Measurements from ENCODE around the gene TMCC3. TPM values are rescaled to one million over a fixed set of nuclear protein-coding genes. Genes with fewer than 3 reads are reported as not detected.

The TMCC3 gene
- polyA plus RNA-seq, 1 donor from 2014 or later = 1.9 TPM

GRCh38 chr12:94561943-94562411 lies 88.4 kb downstream of the TMCC3 start:
- no peak overlapping the region for H2AFZ ChIP-seq (ENCODE audit: low read depth, low read length)
- no peak overlapping the region for H3K9ac ChIP-seq (ENCODE audit: low read length)
- no peak overlapping the region for H3K27ac ChIP-seq (ENCODE audit: low read length)
- no peaks in the 10 kb centered on the region for H3K9me3 ChIP-seq (ENCODE audit: low read length)
- no peak overlapping the region for H3K4me2 ChIP-seq (ENCODE audit: low read length)
- H3K36me3 ChIP-seq (ENCODE audit: insufficient read depth, low read length) = no peaks in the 10 kb centered on the region
- H3K9me2 ChIP-seq (ENCODE audit: insufficient read depth, low read length) = no peaks in the 10 kb centered on the region
- no peaks in the 10 kb centered on the region for H3K79me2 ChIP-seq (replicated peaks; ENCODE audit: insufficient read depth, low read length)
- H3K4me3 ChIP-seq (ENCODE audit: low read length) = no peak overlapping the region
- no peaks in the 10 kb centered on the region for H4K20me1 ChIP-seq (ENCODE audit: insufficient read depth)
- TF ChIP-seq CTCF (IDR thresholded peaks at IDR 0.05; ENCODE audit: poor library complexity, severe bottlenecking) = no peak
- no peak for TF ChIP-seq MXI1 (conservative IDR thresholded peaks at IDR 0.05; ENCODE audit: poor library complexity, severe bottlenecking)
- no peak for TF ChIP-seq SMC3 (conservative IDR thresholded peaks at IDR 0.05; ENCODE audit: poor library complexity)
- TF ChIP-seq EZH2 (IDR thresholded peaks at IDR 0.05; ENCODE audit: borderline replicate concordance, insufficient read depth, low read length, poor library complexity, severe bottlenecking) = no peak
- TF ChIP-seq RAD21 (conservative IDR thresholded peaks at IDR 0.05) = no peak
- no peak for TF ChIP-seq EP300 (conservative IDR thresholded peaks at IDR 0.05; ENCODE audit: poor library complexity, severe bottlenecking)
- no peak for TF ChIP-seq REST (IDR thresholded peaks at IDR 0.05; ENCODE audit: borderline replicate concordance)
- no peak for TF ChIP-seq POLR2AphosphoS5 (IDR thresholded peaks at IDR 0.05)
- TF ChIP-seq TAF1 (IDR thresholded peaks at IDR 0.05; ENCODE audit: low read depth) = no peak
- no peaks in the 10 kb centered on the region for H3F3A ChIP-seq (ENCODE audit: insufficient read depth, low read length, poor library complexity, severe bottlenecking)
- no peaks in the 10 kb centered on the region for H3K27me3 ChIP-seq (ENCODE audit: insufficient read depth, low read depth, low read length)

DNA sequence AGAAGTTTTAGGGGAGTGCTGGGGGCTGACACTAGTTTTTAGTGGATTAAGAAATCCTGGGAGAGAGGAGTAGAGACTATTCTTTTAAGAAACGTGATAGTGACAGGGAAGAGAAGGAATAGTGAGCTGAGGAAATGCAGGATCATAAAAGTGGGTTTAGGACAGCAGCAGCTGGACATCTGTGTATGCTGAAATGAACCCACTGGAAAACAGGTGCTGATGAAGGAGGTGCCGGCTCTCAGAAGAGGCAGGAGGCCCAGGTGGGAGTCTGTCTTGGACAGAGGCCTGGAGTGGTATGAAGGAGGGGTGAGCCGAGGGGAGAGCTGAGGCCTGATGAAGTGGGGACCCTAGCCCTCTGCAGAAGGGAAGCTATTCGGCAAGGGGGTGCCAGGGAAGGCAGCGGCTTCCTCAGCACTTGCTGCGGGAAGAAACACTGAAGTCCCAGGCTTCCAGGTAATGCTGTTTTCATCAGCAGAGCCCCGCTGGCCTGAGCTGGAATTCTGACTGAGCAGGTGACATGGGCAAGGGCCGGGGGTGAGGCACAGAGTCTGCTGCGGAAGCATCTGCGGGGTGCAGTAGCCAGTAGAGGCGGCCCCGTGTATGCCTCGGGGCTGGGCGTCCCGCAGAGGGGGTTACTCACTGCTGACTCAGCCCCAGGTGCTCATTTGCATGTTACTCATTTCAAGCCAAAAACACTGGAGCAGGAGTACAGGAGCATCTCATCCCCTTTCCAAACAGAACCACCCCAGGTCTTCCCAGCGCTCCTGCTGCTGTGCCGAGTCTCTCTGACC lies 89.7 kb downstream of the TMCC3 start:
- Histone ChIP-seq H3K27ac (ENCODE audit: low read length) (no peak overlapping the region), H3K27me3 (ENCODE audit: insufficient read depth, low read depth, low read length) (no peaks in the 10 kb centered on the region), H3K79me2 (replicated peaks; ENCODE audit: insufficient read depth, low read length) (no peaks in the 10 kb centered on the region), H3K4me2 (ENCODE audit: low read length) (no peak overlapping the region), H3K9me3 (ENCODE audit: low read length) (no peaks in the 10 kb centered on the region), H4K20me1 (ENCODE audit: insufficient read depth) (no peaks in the 10 kb centered on the region), H3K9me2 (ENCODE audit: insufficient read depth, low read length) (no peaks in the 10 kb centered on the region), H3F3A (ENCODE audit: insufficient read depth, low read length, poor library complexity, severe bottlenecking) (no peaks in the 10 kb centered on the region), H3K36me3 (ENCODE audit: insufficient read depth, low read length) (no peaks in the 10 kb centered on the region), H2AFZ (ENCODE audit: low read depth, low read length) (no peak overlapping the region), H3K4me3 (ENCODE audit: low read length) (no peak overlapping the region), H3K9ac (ENCODE audit: low read length) (no peak overlapping the region)
- TF ChIP-seq CTCF (IDR thresholded peaks at IDR 0.05; ENCODE audit: poor library complexity, severe bottlenecking) (no peak), EP300 (conservative IDR thresholded peaks at IDR 0.05; ENCODE audit: poor library complexity, severe bottlenecking) (no peak), POLR2AphosphoS5 (IDR thresholded peaks at IDR 0.05) (no peak), SMC3 (conservative IDR thresholded peaks at IDR 0.05; ENCODE audit: poor library complexity) (no peak), REST (IDR thresholded peaks at IDR 0.05; ENCODE audit: borderline replicate concordance) (no peak), TAF1 (IDR thresholded peaks at IDR 0.05; ENCODE audit: low read depth) (no peak), RAD21 (conservative IDR thresholded peaks at IDR 0.05) (no peak), EZH2 (IDR thresholded peaks at IDR 0.05; ENCODE audit: borderline replicate concordance, insufficient read depth, low read length, poor library complexity, severe bottlenecking) (no peak), MXI1 (conservative IDR thresholded peaks at IDR 0.05; ENCODE audit: poor library complexity, severe bottlenecking) (no peak)

Data from neural cell (in vitro differentiated cells).